Spinal cord (tissue), 10 donors: ENCODE measurements around the gene TIGD2. TPM values are rescaled to one million over a fixed set of nuclear protein-coding genes. Genes with fewer than 3 reads are reported as not detected.
"Not testable (repeated sequence)": the region's sequence is repeated elsewhere in the genome, so short reads cannot be mapped to it uniquely, and the experiment has no call there.

ENCODE experiments used
- DNase-seq, 6 donors: peaks; one replicate each; pipeline versions ENCODE4 v3.0.0 to v3.0.0-alpha.2; 2013 to 2015; ENCODE audit warnings: low spot score in 6 of 6, low read depth in 4 of 6
- H3K27ac ChIP-seq: one replicate; pipeline ENCODE4 v1.5.1; 2013; ENCODE audit warnings: low read depth, low read length, control low read depth
- H3K27me3 ChIP-seq: one replicate; pipeline ENCODE4 v1.6.1; 2013; ENCODE audit warnings: low read length; ENCODE audit not compliant: control insufficient read depth, insufficient read depth
- H3K36me3 ChIP-seq: one replicate; pipeline ENCODE4 v1.6.1; 2013; ENCODE audit warnings: low read length; ENCODE audit not compliant: control insufficient read depth, insufficient read depth
- H3K4me1 ChIP-seq: one replicate; pipeline ENCODE4 v1.6.1; 2013; ENCODE audit warnings: low read length; ENCODE audit not compliant: control insufficient read depth, insufficient read depth
- H3K4me3 ChIP-seq: one replicate; pipeline ENCODE4 v1.5.1; 2013; ENCODE audit warnings: low read depth, low read length, control low read depth
- H3K9me3 ChIP-seq: one replicate; pipeline ENCODE4 v1.6.1; 2013; ENCODE audit warnings: low read length; ENCODE audit not compliant: control insufficient read depth, insufficient read depth
- WGBS: methylation state at CpG from one replicate; pipeline ENCODE4 v1.1.5; 2013; ENCODE audit warnings: missing lambda C conversion rate; ENCODE audit not compliant: insufficient coverage; 5-methylcytosine and 5-hydroxymethylcytosine counted together
- polyA plus RNA-seq, 2 donors: library from polyadenylated mRNA; unstranded; fragments of 120-200 nt; gene quantifications; one replicate each; pipeline ENCODE4 v1.2.1, GENCODE V29; 2013; ENCODE audit not compliant: insufficient read length in 2 of 2
- total RNA-seq, 2 donors: library from RNA; depleted of rRNA in 1 of 2; stranded (reverse); fragments of 120-200 nt in 1 of 2; fragments of >200 nt in 1 of 2; gene quantifications; one replicate each; pipeline versions ENCODE4 v1.2.3 to v1.2.4, GENCODE V29; 2013 to 2014
- donor health status: healthy.

Gene TIGD2
- total and polyA plus RNA-seq, 4 donors: 4.7 to 9.6 (median 7.3) TPM

- H3K27ac ChIP-seq: no peak overlapping the region
- H3K27me3 ChIP-seq: no peaks in the 10 kb centered on the region
- H3K4me3 ChIP-seq: no peak overlapping the region
- no peak for DNase-seq
- no peaks in the 10 kb centered on the region for H3K9me3 ChIP-seq
- H3K36me3 ChIP-seq: no peaks in the 10 kb centered on the region
- no CpG with 5 or more reads among the region's 3 CpGs for WGBS
- no peaks in the 10 kb centered on the region for H3K4me1 ChIP-seq
Observed at GRCh38 chr4:89136525-89136924, 25.2 kb downstream of the TIGD2 start.

- no peaks in the 10 kb centered on the region for H3K27me3 ChIP-seq
- no peaks in the 10 kb centered on the region for H3K4me1 ChIP-seq
- H3K36me3 ChIP-seq: no peaks in the 10 kb centered on the region
- no peak for DNase-seq
- no CpG with 5 or more reads among the region's 5 CpGs for WGBS
- H3K27ac ChIP-seq: no peak overlapping the region
- H3K9me3 ChIP-seq: no peaks in the 10 kb centered on the region
- H3K4me3 ChIP-seq: no peak overlapping the region
Observed at GRCh38 chr4:89137231-89137630, 25.9 kb downstream of the TIGD2 start.

GRCh38 chr4:89137695-89138094, 26.4 kb downstream of the TIGD2 start:
- 92% methylated on average over 12 of the region's 12 CpGs for WGBS

GRCh38 chr4:89140168-89140759, 28.9 kb downstream of the TIGD2 start:
- no peak overlapping the region for H3K4me3 ChIP-seq
- no peak for DNase-seq
- WGBS: 96% methylated on average over 6 of the region's 6 CpGs

More at GRCh38 chr4:89137695-89138094, 26.4 kb downstream of the TIGD2 start:
- no peak for DNase-seq
- H3K27ac ChIP-seq: no peak overlapping the region
- H3K4me3 ChIP-seq: no peak overlapping the region
- H3K27me3 ChIP-seq: no peaks in the 10 kb centered on the region
- H3K9me3 ChIP-seq: no peaks in the 10 kb centered on the region
- no peaks in the 10 kb centered on the region for H3K4me1 ChIP-seq
- H3K36me3 ChIP-seq: no peaks in the 10 kb centered on the region

GRCh38 chr4:89142691-89143669, 31.6 kb downstream of the TIGD2 start:
- Histone ChIP-seq H3K27me3 (no peaks in the 10 kb centered on the region), H3K4me3 (no peak overlapping the region), H3K36me3 (no peaks in the 10 kb centered on the region), H3K4me1 (no peaks in the 10 kb centered on the region), H3K27ac (no peak overlapping the region), H3K9me3 (no peaks in the 10 kb centered on the region)
- no CpG with 5 or more reads among the region's 4 CpGs for WGBS
- no peak for DNase-seq

More at GRCh38 chr4:89140168-89140759, 28.9 kb downstream of the TIGD2 start:
- Histone ChIP-seq H3K27me3 (no peaks in the 10 kb centered on the region), H3K36me3 (no peaks in the 10 kb centered on the region), H3K9me3 (no peaks in the 10 kb centered on the region), H3K4me1 (no peaks in the 10 kb centered on the region), H3K27ac (no peak overlapping the region)

GRCh38 chr4:89144652-89145051, 33.3 kb downstream of the TIGD2 start:
- not testable (repeated sequence) for H3K9me3 ChIP-seq, H3K4me3 ChIP-seq, DNase-seq, H3K27me3 ChIP-seq, H3K27ac ChIP-seq, H3K4me1 ChIP-seq, H3K36me3 ChIP-seq
- 100% methylated on average over 1 of the region's 1 CpG for WGBS

- no peaks in the 10 kb centered on the region for H3K4me1 ChIP-seq
- H3K27me3 ChIP-seq: no peaks in the 10 kb centered on the region
- 83% methylated on average over 1 of the region's 2 CpGs for WGBS
- no peak for DNase-seq
- no peak overlapping the region for H3K4me3 ChIP-seq
- H3K36me3 ChIP-seq: no peaks in the 10 kb centered on the region
- H3K9me3 ChIP-seq: no peaks in the 10 kb centered on the region
- no peak overlapping the region for H3K27ac ChIP-seq
Observed at GRCh38 chr4:89146196-89146595, 34.9 kb downstream of the TIGD2 start.

- DNase-seq: no peak
- Histone ChIP-seq H3K36me3 (no peaks in the 10 kb centered on the region), H3K4me1 (no peaks in the 10 kb centered on the region), H3K27ac (no peak overlapping the region), H3K9me3 (no peaks in the 10 kb centered on the region), H3K4me3 (no peak overlapping the region), H3K27me3 (no peaks in the 10 kb centered on the region)
- WGBS: 13% methylated on average over 1 of the region's 2 CpGs
Observed at GRCh38 chr4:89152972-89153371, 41.6 kb downstream of the TIGD2 start.

- Histone ChIP-seq H3K36me3 (no peaks in the 10 kb centered on the region), H3K4me3 (no peak overlapping the region), H3K4me1 (no peaks in the 10 kb centered on the region), H3K9me3 (no peaks in the 10 kb centered on the region), H3K27ac (no peak overlapping the region), H3K27me3 (no peaks in the 10 kb centered on the region)
- WGBS: 93% methylated on average over 12 of the region's 12 CpGs
- DNase-seq: no peak
Observed at GRCh38 chr4:89156174-89156914, 45.0 kb downstream of the TIGD2 start.
